Measurements from ENCODE around the gene CUEDC2. TPM values are rescaled to one million over a fixed set of nuclear protein-coding genes. Genes with fewer than 3 reads are reported as not detected.

The CUEDC2 gene, protein sequence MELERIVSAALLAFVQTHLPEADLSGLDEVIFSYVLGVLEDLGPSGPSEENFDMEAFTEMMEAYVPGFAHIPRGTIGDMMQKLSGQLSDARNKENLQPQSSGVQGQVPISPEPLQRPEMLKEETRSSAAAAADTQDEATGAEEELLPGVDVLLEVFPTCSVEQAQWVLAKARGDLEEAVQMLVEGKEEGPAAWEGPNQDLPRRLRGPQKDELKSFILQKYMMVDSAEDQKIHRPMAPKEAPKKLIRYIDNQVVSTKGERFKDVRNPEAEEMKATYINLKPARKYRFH
- total RNA-seq (60.8 and 63.2 TPM in 2 replicates), polyA plus RNA-seq (62.3 and 66.8 TPM in 2 replicates), polyA minus RNA-seq (ENCODE audit: low replicate concordance) (75.4 and 77.0 TPM in 2 replicates)
- 72.6 and 85.2 TPM in 2 replicates for polyA plus RNA-seq (2012)

DNA sequence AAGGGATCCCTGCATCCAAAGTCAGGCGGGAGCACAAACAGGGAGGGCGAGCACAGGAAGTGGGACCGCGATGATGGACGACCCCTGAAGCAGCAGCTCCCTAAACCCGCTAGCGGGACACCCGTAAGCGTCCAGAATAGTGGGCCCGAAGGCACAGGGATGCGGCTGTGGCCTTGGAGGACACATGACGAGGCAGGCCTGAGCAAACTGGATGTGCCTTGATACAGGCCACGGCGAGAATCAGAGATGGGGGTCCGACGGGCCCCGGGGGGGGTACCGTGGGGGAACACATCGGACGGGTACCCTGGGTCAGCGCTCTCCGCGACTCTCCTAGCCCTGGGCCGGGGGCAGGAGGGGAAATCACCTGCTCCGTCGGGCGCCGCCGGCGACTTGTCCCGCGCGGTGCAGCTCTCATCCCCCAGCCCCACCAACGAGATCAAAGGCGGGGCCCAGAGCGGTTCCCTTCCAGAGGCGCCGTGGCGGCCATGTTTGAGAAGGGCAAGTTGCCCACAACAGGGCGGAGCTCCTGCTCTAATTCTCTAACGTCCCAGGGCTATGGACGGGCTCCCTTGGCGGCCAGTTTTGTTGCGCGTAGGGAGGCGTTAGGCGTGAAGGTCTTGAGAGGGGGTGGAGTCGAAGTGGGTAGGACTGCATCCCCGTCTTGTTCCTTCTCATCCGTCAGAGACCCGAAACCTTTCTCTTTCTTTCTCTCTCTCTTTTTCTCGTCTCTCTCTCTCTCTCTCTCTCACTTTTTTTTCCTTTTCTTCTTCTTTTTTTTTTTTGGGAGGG is at the start of gene CUEDC2:
Gene CUEDC2, minus strand, starts transcription at position 413 of the 789 bp plus-strand sequence. CDS start 7,386 bp downstream, outside the sequence.
- H3K79me2 ChIP-seq (ENCODE audit: control insufficient read depth, insufficient read depth, low read length), result peaks cover 7% of the 10 kb centered on the region
- peak; percentile 96 for DNase-seq (ENCODE audit: low read depth in 2 of 2)
- peak within 1 kb of the TSS; percentile 76 for H2AFZ ChIP-seq (ENCODE audit: low read length)
- peak within 1 kb of the TSS; percentile 59 to 86 (median 71) for H3K4me3 ChIP-seq (replicated peaks in 1 of 4; ENCODE audit: control extremely low read depth in 1 of 4, insufficient read depth in 1 of 4, low read depth in 3 of 4, low read length in 4 of 4)
- H4K20me1 ChIP-seq (ENCODE audit: control insufficient read depth, extremely low read depth, insufficient read depth, low read length), result no peaks in the 10 kb centered on the region
- H3K27me3 ChIP-seq (ENCODE audit: control insufficient read depth, insufficient read depth, low read length), result no peaks in the 10 kb centered on the region
- peak within 1 kb of the TSS; percentile 74 for H3K9ac ChIP-seq (ENCODE audit: insufficient read depth, low read length)
- H3K27ac ChIP-seq (ENCODE audit: insufficient read depth, low read length), result peak within 1 kb of the TSS; percentile 71
- H3K4me1 ChIP-seq (ENCODE audit: control insufficient read depth, extremely low read depth, insufficient read depth, low read length), result peaks cover 11% of the 10 kb centered on the region
- H3K4me2 ChIP-seq (ENCODE audit: extremely low read depth, insufficient read depth, low read length), result peak within 1 kb of the TSS; percentile 98
- H3K36me3 ChIP-seq (ENCODE audit: control insufficient read depth, insufficient read depth, low read length), result no peaks in the 10 kb centered on the region
- H3K9me3 ChIP-seq (ENCODE audit: control insufficient read depth, insufficient read depth, low read depth, low read length), result no peaks in the 10 kb centered on the region
- TF ChIP-seq, protein P1, sequence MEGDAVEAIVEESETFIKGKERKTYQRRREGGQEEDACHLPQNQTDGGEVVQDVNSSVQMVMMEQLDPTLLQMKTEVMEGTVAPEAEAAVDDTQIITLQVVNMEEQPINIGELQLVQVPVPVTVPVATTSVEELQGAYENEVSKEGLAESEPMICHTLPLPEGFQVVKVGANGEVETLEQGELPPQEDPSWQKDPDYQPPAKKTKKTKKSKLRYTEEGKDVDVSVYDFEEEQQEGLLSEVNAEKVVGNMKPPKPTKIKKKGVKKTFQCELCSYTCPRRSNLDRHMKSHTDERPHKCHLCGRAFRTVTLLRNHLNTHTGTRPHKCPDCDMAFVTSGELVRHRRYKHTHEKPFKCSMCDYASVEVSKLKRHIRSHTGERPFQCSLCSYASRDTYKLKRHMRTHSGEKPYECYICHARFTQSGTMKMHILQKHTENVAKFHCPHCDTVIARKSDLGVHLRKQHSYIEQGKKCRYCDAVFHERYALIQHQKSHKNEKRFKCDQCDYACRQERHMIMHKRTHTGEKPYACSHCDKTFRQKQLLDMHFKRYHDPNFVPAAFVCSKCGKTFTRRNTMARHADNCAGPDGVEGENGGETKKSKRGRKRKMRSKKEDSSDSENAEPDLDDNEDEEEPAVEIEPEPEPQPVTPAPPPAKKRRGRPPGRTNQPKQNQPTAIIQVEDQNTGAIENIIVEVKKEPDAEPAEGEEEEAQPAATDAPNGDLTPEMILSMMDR (conservative IDR thresholded peaks at IDR 0.05 in 1 of 2, IDR thresholded peaks at IDR 0.05 in 1 of 2; ENCODE audit: low read depth in 1 of 2, low read length in 2 of 2), result no peak
- no peak for TF ChIP-seq EZH2 (IDR thresholded peaks at IDR 0.05; ENCODE audit: low read length, missing control alignments)

DNA sequence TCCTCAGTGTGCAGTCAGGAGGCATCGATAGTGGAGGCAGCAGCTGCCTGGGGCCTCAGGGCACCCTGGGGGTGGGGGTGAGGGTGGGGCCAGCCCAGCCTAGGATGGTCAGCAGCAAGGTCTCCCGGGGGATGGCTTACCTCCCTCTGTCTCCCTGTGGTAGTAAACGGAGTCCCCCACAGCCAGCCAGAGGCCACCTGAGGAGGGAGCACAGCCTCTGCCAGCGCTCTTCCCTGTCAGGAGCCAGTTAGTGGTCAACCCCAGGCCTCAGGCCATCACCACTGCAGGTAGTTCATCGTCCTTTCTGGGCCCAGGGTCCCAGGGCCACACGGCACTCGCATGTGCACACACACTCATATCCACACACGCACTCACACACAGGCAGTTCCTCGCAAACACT is 48.0 kb upstream of the CUEDC2 start:
- Histone ChIP-seq H3K4me2 (ENCODE audit: extremely low read depth, insufficient read depth, low read length) (no peak overlapping the region), H3K9me3 (ENCODE audit: control insufficient read depth, insufficient read depth, low read depth, low read length) (no peaks in the 10 kb centered on the region), H3K27ac (ENCODE audit: insufficient read depth, low read length) (no peak overlapping the region), H4K20me1 (ENCODE audit: control insufficient read depth, extremely low read depth, insufficient read depth, low read length) (no peaks in the 10 kb centered on the region), H3K79me2 (ENCODE audit: control insufficient read depth, insufficient read depth, low read length) (no peaks in the 10 kb centered on the region), H3K4me1 (ENCODE audit: control insufficient read depth, extremely low read depth, insufficient read depth, low read length) (no peaks in the 10 kb centered on the region), H3K36me3 (ENCODE audit: control insufficient read depth, insufficient read depth, low read length) (peaks cover 25% of the 10 kb centered on the region), H3K4me3 (replicated peaks in 1 of 4; ENCODE audit: control extremely low read depth in 1 of 4, insufficient read depth in 1 of 4, low read depth in 3 of 4, low read length in 4 of 4) (no peak overlapping the region), H3K27me3 (ENCODE audit: control insufficient read depth, insufficient read depth, low read length) (no peaks in the 10 kb centered on the region), H3K9ac (ENCODE audit: insufficient read depth, low read length) (no peak overlapping the region), H2AFZ (ENCODE audit: low read length) (no peak overlapping the region)
- DNase-seq (ENCODE audit: low read depth in 2 of 2), result no peak
- no peak for TF ChIP-seq EZH2 (IDR thresholded peaks at IDR 0.05; ENCODE audit: low read length, missing control alignments)

DNA sequence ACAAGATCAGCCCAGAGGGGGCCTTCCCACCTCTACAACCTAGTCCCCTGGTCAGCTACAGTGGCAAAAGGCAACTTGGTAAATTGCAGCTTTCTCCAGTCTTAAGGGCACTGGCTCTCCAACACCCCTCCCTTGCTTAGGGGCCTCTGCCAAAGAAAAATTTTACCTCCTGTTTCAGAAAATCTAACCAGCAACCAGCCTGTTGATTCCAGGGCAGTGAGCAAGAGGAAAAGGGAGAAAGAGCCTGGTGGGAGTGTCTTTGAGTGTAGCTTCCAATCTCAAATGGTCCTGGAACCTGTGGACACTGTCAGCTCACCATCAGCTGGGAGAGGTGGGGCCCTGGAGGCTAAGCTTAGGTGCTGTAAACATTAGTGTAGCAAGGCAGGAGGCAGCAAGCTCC is 47.3 kb upstream of the CUEDC2 start:
- no peak for DNase-seq (ENCODE audit: low read depth in 2 of 2)

More for the DNA sequence above, 47.3 kb upstream of the CUEDC2 start:
- H3K4me1 ChIP-seq (ENCODE audit: control insufficient read depth, extremely low read depth, insufficient read depth, low read length), result no peaks in the 10 kb centered on the region
- no peaks in the 10 kb centered on the region for H3K27me3 ChIP-seq (ENCODE audit: control insufficient read depth, insufficient read depth, low read length)
- no peaks in the 10 kb centered on the region for H3K79me2 ChIP-seq (ENCODE audit: control insufficient read depth, insufficient read depth, low read length)
- H2AFZ ChIP-seq (ENCODE audit: low read length), result no peak overlapping the region
- H3K4me3 ChIP-seq (replicated peaks in 1 of 4; ENCODE audit: control extremely low read depth in 1 of 4, insufficient read depth in 1 of 4, low read depth in 3 of 4, low read length in 4 of 4), result no peak overlapping the region
- no peaks in the 10 kb centered on the region for H4K20me1 ChIP-seq (ENCODE audit: control insufficient read depth, extremely low read depth, insufficient read depth, low read length)
- H3K36me3 ChIP-seq (ENCODE audit: control insufficient read depth, insufficient read depth, low read length), result peaks cover 23% of the 10 kb centered on the region
- no peak overlapping the region for H3K4me2 ChIP-seq (ENCODE audit: extremely low read depth, insufficient read depth, low read length)
- no peak for TF ChIP-seq EZH2 (IDR thresholded peaks at IDR 0.05; ENCODE audit: low read length, missing control alignments)
- TF ChIP-seq, protein P1 (conservative IDR thresholded peaks at IDR 0.05 in 1 of 2, IDR thresholded peaks at IDR 0.05 in 1 of 2; ENCODE audit: low read depth in 1 of 2, low read length in 2 of 2), result no peak
- no peak overlapping the region for H3K9ac ChIP-seq (ENCODE audit: insufficient read depth, low read length)
- no peaks in the 10 kb centered on the region for H3K9me3 ChIP-seq (ENCODE audit: control insufficient read depth, insufficient read depth, low read depth, low read length)
- H3K27ac ChIP-seq (ENCODE audit: insufficient read depth, low read length), result no peak overlapping the region

Data from fibroblast of lung (primary cell).